HG03439 (cell line): ENCODE measurements around the gene SCFD2.
"Not testable (repeated sequence)": the region's sequence is repeated elsewhere in the genome, so short reads cannot be mapped to it uniquely, and the experiment has no call there.

Experiments
- ATAC-seq: cut with Tn5 transposase; IDR thresholded peaks from one replicate; pipeline ENCODE4 v1.9.1; 2021; ENCODE audit warnings: mild to moderate bottlenecking, moderate library complexity; ENCODE audit not compliant: unreplicated experiment

The SCFD2 gene

DNA sequence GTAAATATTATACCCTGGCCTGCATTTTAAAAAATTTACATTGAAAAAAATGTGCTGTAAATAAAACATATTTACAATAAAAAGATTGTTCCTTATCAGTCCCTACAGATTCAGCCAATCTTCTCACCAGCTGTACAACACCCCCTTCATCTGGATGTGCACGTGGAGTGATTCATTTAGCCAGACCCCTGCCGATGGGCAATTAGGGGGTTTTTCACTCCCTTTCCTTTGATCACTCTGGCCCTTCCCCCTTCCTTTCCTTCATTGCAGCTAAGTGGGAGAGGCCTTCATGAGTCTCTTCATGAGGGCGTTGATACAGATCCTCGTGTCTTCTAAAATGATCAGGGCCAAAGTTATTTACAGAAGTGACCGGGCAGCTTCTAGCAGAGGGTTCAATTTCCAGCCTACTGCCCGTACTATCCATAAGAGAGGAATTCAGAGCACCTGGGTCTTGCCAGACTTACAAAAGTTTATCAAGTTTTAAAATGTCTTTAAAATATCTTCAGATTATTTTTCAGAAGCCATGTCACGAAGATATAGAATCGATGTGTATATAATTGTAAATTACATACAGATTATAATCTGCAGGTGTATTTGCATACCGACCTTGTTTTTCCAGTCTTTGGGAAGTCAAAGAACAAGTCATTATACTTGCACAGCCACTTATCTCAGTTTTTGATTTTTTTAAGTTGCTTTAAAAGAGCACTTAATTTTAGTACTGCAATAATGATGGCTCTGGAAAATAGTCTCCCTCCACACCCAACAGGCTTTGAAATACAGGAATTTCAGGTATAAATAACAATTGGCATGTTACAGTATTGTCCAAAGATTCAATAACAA lies 525.1 kb downstream of the SCFD2 start:
- ATAC-seq, result no peak

- ATAC-seq, result no peak
These were observed 526.9 kb downstream of the SCFD2 start for GRCh38 chr4:52838729-52839586.

- no peak for ATAC-seq
These were observed 527.9 kb downstream of the SCFD2 start for GRCh38 chr4:52837716-52838558.

DNA sequence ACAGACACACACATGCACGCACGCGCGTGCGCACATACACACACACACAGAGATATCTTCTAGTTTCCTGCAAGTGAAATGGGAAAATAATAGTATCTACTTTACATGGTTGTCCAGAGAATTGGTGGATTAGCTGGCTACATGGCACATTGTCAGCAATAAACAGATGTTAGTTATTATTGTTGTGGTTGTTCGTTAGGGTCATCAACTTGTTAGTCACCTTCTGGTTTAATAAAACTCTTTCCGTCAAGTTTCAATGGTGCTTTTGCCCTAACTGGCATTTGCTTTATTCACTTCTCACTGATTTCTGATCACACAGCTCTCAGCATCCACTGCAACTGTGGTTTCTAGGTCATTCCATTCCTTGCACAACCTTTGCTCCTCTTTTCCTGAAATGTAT lies 529.2 kb downstream of the SCFD2 start:
- no peak for ATAC-seq

- ATAC-seq, result no peak
These were observed 529.7 kb downstream of the SCFD2 start for GRCh38 chr4:52836120-52836519.

GRCh38 chr4:52834641-52835456 lies 531.0 kb downstream of the SCFD2 start:
- ATAC-seq, result not testable (repeated sequence)

- no peak for ATAC-seq
These were observed 531.8 kb downstream of the SCFD2 start for GRCh38 chr4:52833941-52834525.

DNA sequence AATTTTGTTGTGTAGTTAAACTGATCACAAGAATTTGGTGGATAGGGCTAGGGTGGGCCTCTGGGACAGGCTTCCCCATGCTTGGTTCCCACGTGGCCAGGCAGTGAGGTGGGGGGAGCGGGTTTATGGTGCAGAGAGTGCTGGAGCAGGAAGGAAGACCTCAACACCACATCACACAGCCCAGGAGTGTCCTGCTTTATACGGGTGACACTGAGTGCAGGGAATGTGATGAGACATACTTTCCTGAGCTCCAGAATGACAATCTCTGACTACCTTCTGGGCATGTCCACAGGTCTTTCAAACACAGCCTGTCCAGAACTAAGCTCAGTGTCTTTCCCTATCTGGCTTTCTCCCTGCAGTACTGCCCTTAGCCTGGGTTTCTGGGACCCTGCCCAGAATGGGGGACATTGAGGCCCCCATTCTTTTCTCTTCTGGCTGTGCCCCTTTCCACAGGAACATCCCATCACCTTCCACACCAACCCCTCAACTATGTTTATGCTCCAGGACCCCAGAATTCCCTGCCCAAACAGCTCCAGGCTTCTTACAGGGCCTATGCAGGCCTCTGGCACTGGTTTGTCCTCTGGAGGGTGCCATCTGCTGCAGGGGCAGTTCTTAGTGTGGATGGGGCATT lies 540.3 kb downstream of the SCFD2 start:
- no peak for ATAC-seq

- ATAC-seq, result no peak
These were observed 541.0 kb downstream of the SCFD2 start for GRCh38 chr4:52824603-52825459.

DNA sequence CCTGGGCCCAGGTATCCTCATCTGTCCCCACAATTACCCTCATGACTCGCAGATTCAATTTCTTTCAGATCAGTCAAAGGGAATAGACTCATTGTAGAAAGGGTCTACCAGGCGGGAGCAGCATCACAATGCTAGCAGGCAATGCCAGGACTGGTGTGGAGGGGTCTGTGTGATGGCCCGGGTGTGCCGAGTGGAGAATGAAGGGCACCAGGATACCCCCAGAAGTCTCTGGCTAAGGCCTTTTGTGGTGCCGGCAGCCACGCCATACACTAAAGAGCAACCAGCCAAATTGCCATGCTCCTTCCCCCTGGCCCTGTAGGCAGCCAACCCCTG lies 541.6 kb downstream of the SCFD2 start:
- no peak for ATAC-seq

GRCh38 chr4:52823702-52824092 lies 542.2 kb downstream of the SCFD2 start:
- no peak for ATAC-seq
